ENCODE results near the gene CHIT1. TPM values are rescaled to one million over a fixed set of nuclear protein-coding genes. Genes with fewer than 3 reads are reported as not detected.

Gene CHIT1
- total and polyA plus RNA-seq, 9 of the 15 experiments (the other 6 are each of a cell fraction or from before 2014, with no cell fraction given) = not detected

GRCh38 chr1:203269654-203270020 is 40.2 kb upstream of the CHIT1 start:
- 9% methylated on average over 5 of the region's 5 CpGs for WGBS (ENCODE audit: insufficient coverage, low coverage, missing lambda C conversion rate)
- H3K9ac ChIP-seq (ENCODE audit: insufficient read depth in 1 of 2, low read depth in 2 of 2, low read length in 2 of 2) = no peak overlapping the region
- ATAC-seq (no peak), DNase-seq (ENCODE audit: extremely low read depth in 1 of 4, low spot score in 3 of 4) (no peak), FAIRE-seq (no peak)
- in situ Hi-C loops (cut with MboI) (loop anchor here (5.0 kb wide), 3 partner anchors 68 to 433 kb away; no protein-coding TSS in a partner anchor), intact Hi-C loops (cut with micrococcal nuclease) (loop anchor here (1.0 to 5.0 kb wide), 5 partner anchors 53 to 239 kb away; no protein-coding TSS in a partner anchor)
- no peak overlapping the region for H3K27ac ChIP-seq (ENCODE audit: extremely low read depth, low read depth, low read length)
- H4K20me1 ChIP-seq (replicated peaks; ENCODE audit: control insufficient read depth, insufficient read depth, low read length) = no peaks in the 10 kb centered on the region; the same call in 1 of the 2 replicates
- ChIA-PET CTCF (ENCODE audit: low intra/inter-chr PET ratio) (interaction anchor here (0.6 to 9.9 kb wide), 7 partner anchors 57 to 861 kb away, joined by 3 to 226 read pairs (median 7); no protein-coding TSS in a partner anchor), POLR2A (interaction anchor here (0.6 to 1.0 kb wide), 3 partner anchors 42 to 186 kb away, joined by 3 read pairs; no protein-coding TSS in a partner anchor)
- no peak for TF ChIP-seq CHD2 (IDR thresholded peaks at IDR 0.05; ENCODE audit: low read depth, low read length)
- TF ChIP-seq ZNF584 (CRISPR knock-in tag; IDR thresholded peaks at IDR 0.05; ENCODE audit: low read depth) = no peak
- TF ChIP-seq ZNF217 (CRISPR knock-in tag; IDR thresholded peaks at IDR 0.05) = no peak
- no peak for TF ChIP-seq XRCC4 (IDR thresholded peaks at IDR 0.05; ENCODE audit: extremely low read depth, insufficient read depth, insufficient read length)
- TF ChIP-seq ZFP36 (IDR thresholded peaks at IDR 0.05; ENCODE audit: low read depth, low read length, partially characterized antibody) = no peak
- no peak for TF ChIP-seq ZNF644 (tag; IDR thresholded peaks at IDR 0.05; ENCODE audit: low read depth)
- H3K79me2 ChIP-seq (ENCODE audit: control insufficient read depth, insufficient read depth, low read length) = no peaks in the 10 kb centered on the region
- H3K4me1 ChIP-seq (replicated peaks in 1 of 2; ENCODE audit: control insufficient read depth in 2 of 2, insufficient read depth in 2 of 2, low read length in 2 of 2) = peaks cover 18 to 20% of the 10 kb centered on the region in 2 experiments; a peak in 4 of 5 replicates
- no peak overlapping the region for H2AFZ ChIP-seq (ENCODE audit: low read depth, low read length)
- no TSS peak for BruUV-seq (replicated peaks)
- H3K9me1 ChIP-seq (ENCODE audit: control insufficient read depth, insufficient read depth, low read length) = no peaks in the 10 kb centered on the region
- H3K4me3 ChIP-seq = no peak overlapping the region
- H3K9me3 ChIP-seq (replicated peaks; ENCODE audit: control insufficient read depth, insufficient read depth, low read depth, low read length) = no peaks in the 10 kb centered on the region
- H3K36me3 ChIP-seq (ENCODE audit: control insufficient read depth, insufficient read depth, low read length) = no peaks in the 10 kb centered on the region
- no peak overlapping the region for H3K4me2 ChIP-seq (ENCODE audit: insufficient read depth, low read length)
- peaks cover 5 to 6% of the 10 kb centered on the region in 2 experiments; a peak in 3 of 5 replicates for H3K27me3 ChIP-seq (ENCODE audit: control insufficient read depth in 2 of 2, insufficient read depth in 2 of 2, low read length in 2 of 2)
